ENCODE data around the gene RPGR.
A peak's percentile ranks its signal among the peaks of the same experiment; 100 is the strongest.

RPGR gene, protein sequence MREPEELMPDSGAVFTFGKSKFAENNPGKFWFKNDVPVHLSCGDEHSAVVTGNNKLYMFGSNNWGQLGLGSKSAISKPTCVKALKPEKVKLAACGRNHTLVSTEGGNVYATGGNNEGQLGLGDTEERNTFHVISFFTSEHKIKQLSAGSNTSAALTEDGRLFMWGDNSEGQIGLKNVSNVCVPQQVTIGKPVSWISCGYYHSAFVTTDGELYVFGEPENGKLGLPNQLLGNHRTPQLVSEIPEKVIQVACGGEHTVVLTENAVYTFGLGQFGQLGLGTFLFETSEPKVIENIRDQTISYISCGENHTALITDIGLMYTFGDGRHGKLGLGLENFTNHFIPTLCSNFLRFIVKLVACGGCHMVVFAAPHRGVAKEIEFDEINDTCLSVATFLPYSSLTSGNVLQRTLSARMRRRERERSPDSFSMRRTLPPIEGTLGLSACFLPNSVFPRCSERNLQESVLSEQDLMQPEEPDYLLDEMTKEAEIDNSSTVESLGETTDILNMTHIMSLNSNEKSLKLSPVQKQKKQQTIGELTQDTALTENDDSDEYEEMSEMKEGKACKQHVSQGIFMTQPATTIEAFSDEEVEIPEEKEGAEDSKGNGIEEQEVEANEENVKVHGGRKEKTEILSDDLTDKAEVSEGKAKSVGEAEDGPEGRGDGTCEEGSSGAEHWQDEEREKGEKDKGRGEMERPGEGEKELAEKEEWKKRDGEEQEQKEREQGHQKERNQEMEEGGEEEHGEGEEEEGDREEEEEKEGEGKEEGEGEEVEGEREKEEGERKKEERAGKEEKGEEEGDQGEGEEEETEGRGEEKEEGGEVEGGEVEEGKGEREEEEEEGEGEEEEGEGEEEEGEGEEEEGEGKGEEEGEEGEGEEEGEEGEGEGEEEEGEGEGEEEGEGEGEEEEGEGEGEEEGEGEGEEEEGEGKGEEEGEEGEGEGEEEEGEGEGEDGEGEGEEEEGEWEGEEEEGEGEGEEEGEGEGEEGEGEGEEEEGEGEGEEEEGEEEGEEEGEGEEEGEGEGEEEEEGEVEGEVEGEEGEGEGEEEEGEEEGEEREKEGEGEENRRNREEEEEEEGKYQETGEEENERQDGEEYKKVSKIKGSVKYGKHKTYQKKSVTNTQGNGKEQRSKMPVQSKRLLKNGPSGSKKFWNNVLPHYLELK

DNA sequence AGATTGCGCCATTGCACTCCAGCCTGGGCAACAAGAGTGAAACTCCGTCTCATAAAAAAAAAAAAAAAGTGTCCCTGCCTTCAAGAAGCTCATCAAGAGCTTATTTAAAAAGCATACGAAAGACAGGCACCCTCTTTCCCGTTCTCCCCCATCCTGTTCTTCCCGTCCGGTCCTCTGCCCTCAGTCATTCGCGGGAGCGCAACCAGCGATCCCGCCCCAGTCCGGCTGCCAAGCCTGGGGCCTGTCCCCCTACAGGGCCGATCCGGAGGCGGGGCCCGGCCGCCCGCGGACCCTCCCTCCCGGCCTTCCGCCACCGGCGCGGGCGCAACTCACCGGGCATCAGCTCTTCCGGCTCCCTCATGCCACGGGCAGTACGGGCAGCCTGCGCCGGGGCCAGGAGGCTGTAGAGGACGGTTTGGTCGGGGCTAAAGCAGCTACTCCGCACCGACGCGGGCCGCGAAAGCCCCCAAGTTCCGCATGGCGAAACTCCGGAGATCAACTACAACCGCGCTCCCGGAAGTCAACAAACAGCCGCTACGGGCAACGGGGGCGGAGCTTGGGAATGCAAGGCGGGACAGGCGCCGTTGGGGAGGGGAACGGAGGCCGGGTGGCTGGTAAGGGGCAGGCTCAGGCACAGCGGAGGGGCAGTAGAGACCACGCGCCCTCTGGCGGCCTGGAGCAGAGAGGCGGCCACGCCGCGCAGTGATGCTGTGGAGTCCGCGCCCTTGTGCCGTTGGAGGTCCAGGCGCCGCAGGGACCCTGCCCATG lies at the start of gene RPGR:
RPGR (minus strand) TSS at position 503 of the 768 bp plus-strand sequence; CDS start at position 361, 142 bp downstream.
- DNase-seq = peak; percentile 89

DNA sequence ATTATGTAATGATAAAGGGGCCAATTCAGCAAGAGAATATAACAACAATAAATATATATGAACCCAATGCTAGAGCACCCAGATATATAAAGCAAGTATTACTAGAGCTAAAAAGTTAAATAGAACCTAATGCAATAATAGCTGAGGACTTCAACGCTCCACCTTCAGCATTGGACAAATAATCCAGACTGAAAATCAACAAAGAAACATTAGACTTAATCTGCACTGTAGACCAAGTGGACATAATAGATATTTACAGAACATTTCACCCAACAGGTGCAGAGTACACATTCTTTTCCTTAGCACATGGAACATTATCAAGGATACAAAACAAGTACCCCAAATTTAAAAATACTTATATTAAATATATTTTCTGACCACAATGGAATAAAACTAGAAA lies 49.4 kb upstream of the RPGR start:
- no peak for DNase-seq

DNA sequence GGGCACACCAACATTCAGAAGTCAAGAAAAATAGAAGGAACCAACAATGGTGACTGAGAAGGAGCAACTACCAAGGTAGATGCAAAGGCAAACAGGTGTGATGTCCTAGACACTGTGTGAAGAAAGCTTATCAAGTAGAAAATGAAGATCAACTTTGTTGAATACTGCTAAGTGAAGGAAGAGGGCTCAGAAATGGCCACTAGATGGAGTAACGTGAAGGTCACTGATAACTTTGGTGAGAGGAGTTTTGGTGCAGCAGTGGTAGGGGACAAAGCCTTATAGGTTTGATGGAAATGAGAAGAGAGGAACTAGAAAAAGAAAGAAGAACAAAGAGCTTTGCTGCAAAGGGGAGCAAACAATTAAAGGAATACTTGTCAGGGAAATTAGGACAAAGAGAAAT lies 48.6 kb upstream of the RPGR start:
- DNase-seq = no peak

DNA sequence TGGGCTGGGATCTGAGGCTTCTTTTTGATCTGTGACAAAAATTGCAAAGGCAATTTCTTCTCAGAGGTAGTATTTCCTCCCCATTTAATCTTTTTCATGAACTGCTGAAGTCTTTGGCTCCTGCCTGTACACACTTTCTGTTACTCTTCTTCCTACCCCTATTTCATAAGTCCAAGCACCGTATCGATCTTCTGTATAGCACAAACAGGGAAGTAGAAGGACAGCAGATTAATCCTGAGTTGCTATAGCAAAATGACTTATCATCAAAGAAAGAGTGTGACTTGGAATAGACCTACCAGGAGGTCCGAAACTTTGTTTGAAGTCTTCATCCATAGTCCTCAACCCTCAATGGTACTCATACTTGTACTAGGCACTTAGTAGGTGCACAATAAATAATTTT lies 47.1 kb upstream of the RPGR start:
- no peak for DNase-seq

DNA sequence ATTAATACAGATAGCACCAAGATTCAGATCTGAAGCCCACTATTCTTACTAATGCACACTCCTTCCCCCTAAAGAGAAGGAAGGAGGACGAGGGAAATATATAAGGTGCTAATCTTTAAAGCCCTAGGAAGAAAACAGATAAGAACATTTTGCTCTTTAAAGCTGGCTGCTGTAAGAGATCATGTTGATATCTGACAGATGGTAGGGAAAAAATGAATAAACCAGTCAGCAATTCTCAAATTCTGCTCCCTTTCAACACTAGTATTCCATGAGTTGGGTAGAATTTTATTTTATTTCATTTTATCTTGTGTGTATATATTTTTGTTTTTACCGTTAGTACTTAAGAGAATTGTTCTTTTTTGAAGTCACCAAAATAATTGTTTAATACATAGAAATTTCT lies 44.3 kb upstream of the RPGR start:
- no peak for DNase-seq

DNA sequence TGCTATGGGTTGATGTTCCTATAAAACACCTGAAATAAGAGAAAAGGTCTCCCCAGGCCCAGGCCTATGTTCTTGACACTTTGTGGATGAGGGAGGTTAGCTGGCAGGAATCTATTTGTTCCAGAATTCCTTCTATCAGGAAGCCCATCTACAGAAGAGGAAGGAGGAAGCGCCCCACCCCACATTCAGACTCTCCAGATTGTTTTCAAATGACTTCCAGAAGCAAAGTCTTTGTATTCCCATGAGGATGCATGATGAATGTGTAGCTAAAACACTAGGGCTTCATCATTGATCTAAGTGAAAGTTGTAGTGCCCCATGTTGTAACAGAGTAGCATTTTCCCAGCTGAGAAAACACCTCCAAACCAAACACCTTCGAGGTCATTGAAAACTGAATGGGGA lies 41.5 kb upstream of the RPGR start:
- no peak for DNase-seq

DNA sequence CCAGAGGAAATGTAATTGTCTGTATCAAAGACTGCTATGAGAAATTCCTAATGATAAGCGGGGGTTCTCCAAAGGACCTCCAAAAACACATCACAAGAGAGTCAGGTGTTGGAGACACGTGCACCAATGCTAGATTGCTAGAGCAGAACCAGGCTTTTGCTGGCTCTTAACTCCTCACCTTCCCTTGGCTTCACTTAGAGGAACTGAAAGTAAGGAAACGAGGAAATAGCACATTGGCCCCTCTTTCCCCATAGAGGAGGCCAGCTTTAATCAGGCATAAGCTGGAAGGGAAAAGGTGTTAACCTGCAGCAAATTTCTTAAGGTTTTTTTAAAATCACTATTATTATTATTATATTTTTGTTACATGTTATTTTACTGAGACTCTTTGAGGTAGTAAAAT lies 38.6 kb upstream of the RPGR start:
- no peak for DNase-seq

DNA sequence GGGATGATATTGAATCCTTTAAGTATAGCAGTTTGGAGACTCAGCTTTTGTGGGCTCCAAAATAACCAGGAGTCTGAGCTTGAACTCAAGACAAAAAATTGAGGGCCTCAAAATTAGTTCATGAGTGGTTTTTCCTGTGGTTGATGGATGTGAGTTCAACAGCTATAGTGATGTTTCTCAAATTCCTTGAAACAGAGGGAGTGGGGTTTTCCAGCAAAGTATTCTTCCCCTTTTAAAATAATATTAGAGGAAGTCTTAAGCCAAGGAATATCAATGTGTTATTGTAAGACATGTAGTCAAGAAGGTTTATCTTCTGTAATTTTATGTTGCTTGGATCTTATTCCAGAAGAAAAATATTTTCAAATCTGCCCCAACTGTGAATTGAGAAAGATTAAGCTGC lies 35.7 kb upstream of the RPGR start:
- DNase-seq = no peak

DNA sequence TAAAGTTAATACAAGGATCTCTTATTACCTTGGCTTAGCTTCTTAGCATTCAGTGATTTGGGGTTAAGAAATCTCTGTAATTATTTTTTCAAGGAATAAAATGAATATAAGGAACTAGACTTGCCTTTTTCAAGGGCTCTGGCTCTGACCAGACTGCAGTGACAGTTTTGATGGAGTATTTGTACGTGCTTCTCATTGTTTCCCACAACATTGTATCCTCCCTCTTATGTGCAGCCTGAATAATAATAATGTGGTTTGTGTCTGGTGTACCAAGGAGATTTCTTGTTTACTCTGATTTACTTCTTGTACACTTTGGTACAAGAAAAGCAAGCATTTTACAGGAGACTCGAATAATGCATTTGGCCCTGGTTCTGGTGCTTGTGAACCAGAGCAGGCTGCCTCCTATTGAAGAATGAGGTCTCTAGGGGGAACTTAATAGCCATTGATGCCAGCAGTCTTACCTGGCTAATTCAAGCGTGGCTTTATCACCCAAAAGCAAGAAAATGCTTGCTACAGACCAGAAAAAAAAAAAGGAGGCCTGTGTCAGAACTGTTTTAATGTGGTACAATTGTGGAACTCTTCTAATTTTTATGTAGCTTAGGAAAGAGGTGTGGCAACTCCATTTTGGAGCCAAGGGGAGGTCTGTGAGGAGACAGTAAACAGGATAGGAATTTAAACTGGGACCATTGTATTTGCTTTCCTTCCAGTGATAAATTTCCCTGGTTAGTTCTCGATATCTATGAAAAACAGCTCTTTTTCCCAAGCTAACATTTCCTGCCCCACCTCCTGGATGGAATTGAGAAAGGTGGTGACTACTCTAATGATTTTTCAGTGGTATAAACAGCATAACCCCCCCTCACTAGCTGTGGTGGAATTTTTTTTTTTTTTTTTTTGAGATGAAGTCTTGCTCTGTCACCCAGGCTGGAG lies 30.7 kb upstream of the RPGR start:
- no peak for DNase-seq

DNA sequence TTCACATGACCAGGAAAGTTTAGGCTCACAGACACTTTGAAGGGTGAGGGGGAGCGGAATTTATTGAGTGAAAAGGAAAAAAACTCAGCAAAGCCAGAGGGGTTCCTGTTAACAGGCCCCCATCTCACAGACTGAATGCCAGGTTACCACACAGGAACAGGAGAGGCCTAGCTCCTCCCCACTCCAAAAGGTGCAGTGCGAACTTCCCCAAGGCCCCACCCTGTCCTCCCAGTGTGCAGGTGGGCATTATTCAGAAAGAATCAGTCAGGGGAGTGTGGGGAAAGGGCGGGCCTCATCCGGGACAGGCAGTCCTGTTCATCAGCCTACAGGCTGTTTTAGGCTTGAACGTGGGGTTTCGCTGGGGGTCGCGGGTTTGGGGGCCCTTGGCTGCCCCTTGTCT lies 29.1 kb upstream of the RPGR start:
- no peak for DNase-seq

DNA sequence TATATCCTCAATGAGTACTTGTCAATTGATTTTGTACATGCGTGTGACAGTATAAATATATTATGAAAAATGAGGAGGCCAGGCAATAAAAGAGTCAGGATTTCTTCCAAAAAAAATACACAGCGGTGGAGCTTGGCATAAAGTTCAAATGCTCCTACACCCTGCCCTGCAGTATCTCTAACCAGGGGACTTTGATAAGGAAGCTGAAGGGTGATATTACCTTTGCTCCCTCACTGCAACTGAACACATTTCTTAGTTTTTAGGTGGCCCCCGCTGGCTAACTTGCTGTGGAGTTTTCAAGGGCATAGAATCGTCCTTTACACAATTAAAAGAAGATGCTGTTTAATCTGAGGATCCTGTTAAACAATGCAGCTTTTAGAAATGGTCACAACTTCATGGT lies 25.1 kb upstream of the RPGR start, which contains the start of gene OTC:
OTC (plus strand) TSS at position 243 of the 400 bp plus-strand sequence; CDS start at position 336, 93 bp downstream.
- DNase-seq = no peak

DNA sequence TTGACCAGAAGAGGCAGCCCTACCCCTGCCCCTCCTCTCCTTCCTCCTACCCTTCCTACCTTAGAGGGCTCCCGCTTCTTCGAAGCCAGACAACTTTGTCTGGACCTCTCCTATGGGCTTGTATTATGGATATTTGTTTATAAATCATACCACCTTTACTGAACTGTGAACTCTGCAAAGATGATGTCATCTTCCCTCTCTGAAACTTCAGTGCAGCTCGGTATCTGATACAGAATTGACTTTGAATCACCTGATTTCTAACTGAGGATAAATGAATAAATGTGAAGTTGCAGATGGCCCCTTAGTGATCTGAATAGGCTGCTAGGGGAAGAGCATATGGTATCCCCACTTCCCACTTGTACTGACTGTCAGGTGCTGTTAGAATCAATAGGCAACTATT lies 24.0 kb upstream of the RPGR start:
- DNase-seq = no peak

DNA sequence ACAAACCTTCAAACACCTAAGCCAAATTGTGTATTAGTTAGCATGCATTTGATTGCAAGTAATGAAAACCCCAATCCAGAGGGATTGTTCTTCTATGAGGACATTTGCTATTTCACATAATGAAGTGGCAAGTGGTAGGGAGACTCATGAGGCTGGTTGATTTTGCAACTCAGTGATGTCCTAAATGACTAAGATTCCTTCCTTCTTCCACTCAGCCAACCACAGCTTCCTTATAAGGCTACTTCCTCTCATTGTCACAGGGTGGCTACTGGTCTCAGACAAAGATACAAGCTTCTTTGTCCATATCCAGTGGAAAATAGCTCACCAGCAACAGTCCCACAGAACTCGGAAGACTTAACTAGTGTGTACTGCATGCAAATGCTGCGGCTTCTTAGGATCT lies 19.8 kb upstream of the RPGR start:
- DNase-seq = no peak

DNA sequence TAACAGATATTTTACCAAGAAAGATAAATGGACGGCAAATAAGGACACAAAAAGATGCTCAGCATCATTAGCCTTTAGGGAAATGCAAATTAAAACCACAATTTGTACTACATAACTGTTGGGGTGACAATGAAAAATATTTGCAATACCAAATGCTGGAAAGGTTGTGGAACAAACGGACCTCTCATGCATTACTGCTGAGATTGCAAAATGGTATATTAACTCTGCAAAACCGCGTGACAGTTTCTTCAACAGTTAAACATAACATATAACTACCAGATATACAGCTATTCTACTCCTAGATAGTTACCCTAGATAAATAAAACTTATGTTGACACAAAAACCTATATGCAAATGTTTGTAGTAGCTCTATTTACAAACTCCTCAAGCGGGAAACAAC lies 18.8 kb upstream of the RPGR start:
- no peak for DNase-seq

DNA sequence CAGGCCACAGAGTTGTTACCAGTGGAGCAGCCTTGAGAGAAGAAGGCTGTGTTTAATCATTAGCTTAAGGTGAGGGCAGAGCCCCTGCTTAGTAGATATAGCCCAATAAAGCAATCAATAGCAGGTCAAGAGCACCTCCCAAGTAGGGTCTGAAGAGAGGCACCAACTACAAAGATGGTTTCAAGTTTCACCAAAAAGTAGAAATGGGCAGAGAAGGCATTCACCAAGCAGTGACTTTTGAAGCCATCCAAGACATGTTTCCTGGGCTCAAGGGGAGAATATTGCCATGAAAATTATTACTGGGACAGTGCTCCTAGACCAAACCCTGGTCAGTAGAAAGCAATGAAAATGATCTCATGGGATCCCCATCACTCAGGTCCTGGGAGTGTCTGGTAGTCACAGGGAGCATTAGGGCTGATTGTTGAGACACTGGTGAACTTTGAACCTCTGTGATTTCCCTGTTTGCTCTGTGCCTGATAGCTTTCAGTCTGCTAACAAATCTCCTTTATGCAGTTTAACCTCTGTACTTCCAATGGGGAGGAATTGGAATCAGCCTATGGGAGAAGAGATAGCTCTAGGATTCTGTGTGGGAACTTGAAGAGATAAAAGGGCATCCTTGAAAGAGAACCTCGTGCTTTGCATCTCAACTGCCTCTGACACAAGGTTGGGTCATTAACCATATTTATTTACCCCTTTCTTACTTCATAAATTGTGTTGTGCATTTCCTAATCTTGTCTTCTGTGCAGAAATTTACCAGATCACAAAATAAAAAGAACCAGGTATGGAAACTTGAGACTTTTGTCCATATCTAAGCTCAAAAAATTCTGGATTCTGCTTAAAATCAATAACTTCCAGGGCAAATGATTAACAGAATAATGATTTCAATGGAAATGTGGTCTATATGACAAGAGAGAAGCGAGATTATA lies 15.8 kb upstream of the RPGR start:
- DNase-seq = no peak

DNA sequence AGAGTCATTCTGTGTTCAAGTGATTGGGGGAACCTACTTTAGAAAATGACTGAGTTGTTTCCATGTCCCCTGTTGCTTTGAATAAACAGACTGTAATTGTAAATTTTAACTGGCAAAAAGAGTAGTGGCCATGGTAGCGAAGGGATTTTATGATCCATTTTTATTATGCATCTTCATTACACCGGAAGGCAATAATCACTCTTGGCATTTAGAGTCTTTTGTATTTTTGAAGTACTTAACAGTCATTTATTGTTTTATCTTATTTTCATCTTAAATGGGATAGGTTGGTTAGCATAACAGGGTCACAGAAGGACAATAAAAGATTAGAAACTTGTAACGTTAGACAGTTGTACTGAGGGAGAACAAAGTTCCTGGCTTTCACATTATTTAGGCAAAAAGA lies 14.1 kb upstream of the RPGR start:
- no peak for DNase-seq

DNA sequence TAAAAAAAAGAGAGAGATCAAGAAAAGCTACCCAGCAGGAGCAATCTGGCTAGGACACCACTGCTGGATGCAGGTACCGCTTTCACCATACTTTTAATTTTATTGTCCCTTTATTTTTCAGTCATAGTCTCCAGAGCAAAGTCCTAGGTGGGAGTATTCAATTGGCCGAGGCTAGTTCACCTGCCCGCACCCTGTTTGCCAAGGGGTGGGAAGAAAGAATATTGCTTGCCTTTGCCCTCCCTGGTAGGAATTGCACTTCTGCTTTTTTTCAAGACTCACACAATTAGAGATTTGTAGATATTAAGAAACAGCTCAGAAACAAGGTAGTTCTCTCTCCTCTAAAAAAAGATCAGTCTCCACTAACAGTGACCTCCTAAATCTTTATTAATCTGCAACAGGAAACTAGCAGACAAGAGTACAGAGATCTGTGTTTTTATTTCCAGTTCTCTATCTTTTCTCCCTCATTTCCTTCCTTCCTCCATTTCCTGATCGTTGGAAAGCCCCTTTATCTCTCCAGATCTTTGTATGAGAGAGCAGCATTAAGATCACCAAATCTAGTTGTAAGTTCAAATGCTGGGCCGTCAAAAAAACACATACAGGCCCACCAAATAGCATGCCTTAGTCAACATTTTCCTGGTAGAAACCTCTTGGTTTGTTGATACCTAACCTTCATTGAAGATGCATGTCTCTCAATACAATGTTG lies 9.4 kb upstream of the RPGR start:
- DNase-seq = no peak

DNA sequence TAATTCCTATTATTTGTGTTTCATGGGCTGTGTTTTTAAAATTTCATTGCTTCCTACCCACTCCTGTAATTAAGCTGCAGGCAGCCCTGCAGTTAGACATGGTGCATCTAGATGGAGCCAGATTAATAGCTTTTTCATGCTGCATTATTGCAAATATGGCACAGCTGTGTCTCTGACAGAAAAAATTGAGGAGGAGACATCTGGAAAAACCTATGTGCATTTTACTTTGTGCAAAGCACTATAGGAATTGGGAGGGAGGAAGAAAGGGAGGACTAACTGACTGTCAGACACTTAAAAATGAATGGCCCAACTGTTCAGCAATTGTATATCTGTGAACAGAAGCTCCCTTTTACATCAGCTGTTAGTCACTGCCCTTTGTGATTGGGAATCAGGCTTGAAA lies 8.1 kb upstream of the RPGR start:
- no peak for DNase-seq

DNA sequence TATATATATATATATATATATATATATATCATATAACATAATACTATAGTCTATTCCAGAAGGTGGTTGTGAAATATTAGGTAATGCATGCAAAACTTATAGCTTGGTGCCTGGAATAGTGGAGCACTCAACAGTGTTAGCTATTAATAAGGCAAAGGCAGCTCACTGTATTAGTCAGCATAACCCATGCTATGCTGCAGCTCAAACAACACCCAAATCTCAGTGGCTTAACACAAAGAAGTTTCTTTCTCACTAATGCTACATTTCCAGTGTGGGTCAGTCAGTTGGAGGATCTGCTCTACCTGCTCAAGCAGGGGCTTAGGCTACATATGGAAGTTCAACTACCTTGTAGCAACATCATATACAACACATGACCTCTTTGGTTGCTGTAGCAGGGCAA lies 5.2 kb upstream of the RPGR start:
- no peak for DNase-seq

DNA sequence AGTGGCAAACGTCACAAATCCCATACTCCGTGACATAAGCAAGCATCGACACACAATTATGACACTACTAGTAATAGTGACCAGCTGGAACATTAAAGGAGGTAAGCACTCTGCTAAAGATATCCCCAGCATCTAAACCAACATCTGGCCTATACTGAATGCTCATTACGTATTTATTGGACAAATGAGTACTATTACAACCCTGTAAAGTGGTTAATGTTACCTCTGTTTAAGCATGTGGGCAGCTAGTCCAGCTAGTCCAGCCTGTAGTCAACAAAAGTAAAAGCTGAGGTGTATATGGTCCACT lies 419 bp upstream of the RPGR start:
- DNase-seq = no peak
